Activated CD4-positive, alpha-beta memory T cell treated with anti-CD3 and anti-CD28 coated beads, Interleukin-2, amount 10 ng/mL, durations not matched to agents 7 days and 5 days (primary cell): ENCODE data around the gene NUDT16. TPM values are rescaled to one million over a fixed set of nuclear protein-coding genes. Genes with fewer than 3 reads are reported as not detected.
A peak's percentile ranks its signal among the peaks of the same experiment; 100 is the strongest.

Source experiments
- CTCF ChIA-PET: fragments of 350-600 bp; sonication (Branson Sonifier 250); formaldehyde crosslinking; loops from one replicate; lab custom pipeline; 2021; ENCODE audit warnings: antibody characterized with exemption, inconsistent platforms; lab: Charles Lee
- POLR2A ChIA-PET: fragments of 350-600 bp; sonication (Branson Sonifier 250); formaldehyde crosslinking; loops from one replicate; lab custom pipeline; 2021; ENCODE audit warnings: antibody characterized with exemption; lab: Charles Lee
- DNase-seq: peaks from one replicate; pipeline ENCODE4 v3.0.0-alpha.2; 2020
- H3K27ac Mint-ChIP-seq: one replicate; pipeline ENCODE4 v1.8.0; 2021; ENCODE audit warnings: mild to moderate bottlenecking, mixed read lengths
- H3K27me3 Mint-ChIP-seq: one replicate; pipeline ENCODE4 v1.8.0; 2021; ENCODE audit warnings: mixed read lengths
- H3K36me3 Mint-ChIP-seq: one replicate; pipeline ENCODE4 v1.8.0; 2021; ENCODE audit warnings: low read depth, mixed read lengths
- H3K4me1 Mint-ChIP-seq: one replicate; pipeline ENCODE4 v1.8.0; 2021; ENCODE audit warnings: mixed read lengths
- H3K4me3 Mint-ChIP-seq: one replicate; pipeline ENCODE4 v1.8.0; 2021; ENCODE audit warnings: mild to moderate bottlenecking, mixed read lengths
- H3K9me3 Mint-ChIP-seq: one replicate; pipeline ENCODE4 v1.8.0; 2021; ENCODE audit warnings: mixed read lengths
- total RNA-seq, 2 experiments: library from RNA; stranded (reverse); gene quantifications; one replicate each; pipeline ENCODE4 v1.2.3, GENCODE V29; 2021

NUDT16 gene
- total RNA-seq, result 10 to 100 TPM; 12.3 to 12.4 TPM

DNA sequence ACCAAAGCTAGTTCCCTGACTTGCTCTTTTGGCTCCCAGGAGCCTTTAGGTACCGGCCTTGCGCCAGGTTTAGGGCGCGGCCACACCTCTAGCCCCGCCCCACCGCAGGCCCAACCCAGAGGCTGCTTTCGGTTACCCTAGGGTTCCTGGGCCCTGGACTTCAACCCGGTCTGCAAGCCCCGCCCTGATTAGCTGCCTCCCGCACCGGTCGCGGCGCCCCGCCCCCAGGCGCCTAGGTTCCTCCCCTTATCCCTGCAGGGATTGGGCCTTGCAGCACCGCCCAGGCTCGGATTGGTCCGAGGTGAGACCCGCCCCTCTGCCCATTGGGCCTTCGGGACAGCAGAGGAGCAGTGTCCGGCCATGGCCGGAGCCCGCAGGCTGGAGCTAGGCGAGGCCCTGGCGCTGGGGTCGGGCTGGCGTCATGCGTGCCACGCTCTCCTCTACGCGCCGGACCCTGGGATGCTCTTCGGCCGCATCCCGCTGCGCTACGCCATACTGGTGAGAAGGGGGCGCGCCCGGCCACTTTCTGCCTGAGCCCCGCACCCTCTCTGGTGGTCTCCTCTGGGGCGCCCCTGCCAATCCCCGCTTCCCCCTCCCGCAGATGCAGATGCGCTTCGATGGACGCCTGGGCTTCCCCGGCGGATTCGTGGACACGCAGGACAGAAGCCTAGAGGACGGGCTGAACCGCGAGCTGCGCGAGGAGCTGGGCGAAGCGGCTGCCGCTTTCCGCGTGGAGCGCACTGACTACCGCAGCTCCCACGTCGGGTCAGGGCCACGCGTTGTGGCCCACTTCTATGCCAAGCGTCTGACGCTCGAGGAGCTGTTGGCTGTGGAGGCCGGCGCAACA is at the start of gene NUDT16:
Gene NUDT16 (plus strand): TSS at position 330 of the 847 bp plus-strand sequence. CDS start 31 bp downstream, at position 361.
- Mint-ChIP-seq H3K4me1 (peaks cover 45% of the 10 kb centered on the region), H3K27me3 (no peaks in the 10 kb centered on the region), H3K36me3 (peaks cover 35% of the 10 kb centered on the region), H3K4me3 (peak within 1 kb of the TSS; percentile 96), H3K27ac (peak within 1 kb of the TSS; percentile 93), H3K9me3 (no peaks in the 10 kb centered on the region)
- peak; percentile 99 for DNase-seq
- CTCF ChIA-PET, result interaction anchor here (0.6 to 1.5 kb wide), 5 partner anchors 110 to 356 kb away, joined by 3 to 5 read pairs (median 4); partner anchors contain the start of genes ASTE1 and NEK11
- POLR2A ChIA-PET, result interaction anchor here (0.8 to 3.1 kb wide), 16 partner anchors 10 to 1202 kb away, joined by 3 to 12 read pairs (median 3); partner anchors contain the start of genes ASTE1, ATP2C1 and NEK11

DNA sequence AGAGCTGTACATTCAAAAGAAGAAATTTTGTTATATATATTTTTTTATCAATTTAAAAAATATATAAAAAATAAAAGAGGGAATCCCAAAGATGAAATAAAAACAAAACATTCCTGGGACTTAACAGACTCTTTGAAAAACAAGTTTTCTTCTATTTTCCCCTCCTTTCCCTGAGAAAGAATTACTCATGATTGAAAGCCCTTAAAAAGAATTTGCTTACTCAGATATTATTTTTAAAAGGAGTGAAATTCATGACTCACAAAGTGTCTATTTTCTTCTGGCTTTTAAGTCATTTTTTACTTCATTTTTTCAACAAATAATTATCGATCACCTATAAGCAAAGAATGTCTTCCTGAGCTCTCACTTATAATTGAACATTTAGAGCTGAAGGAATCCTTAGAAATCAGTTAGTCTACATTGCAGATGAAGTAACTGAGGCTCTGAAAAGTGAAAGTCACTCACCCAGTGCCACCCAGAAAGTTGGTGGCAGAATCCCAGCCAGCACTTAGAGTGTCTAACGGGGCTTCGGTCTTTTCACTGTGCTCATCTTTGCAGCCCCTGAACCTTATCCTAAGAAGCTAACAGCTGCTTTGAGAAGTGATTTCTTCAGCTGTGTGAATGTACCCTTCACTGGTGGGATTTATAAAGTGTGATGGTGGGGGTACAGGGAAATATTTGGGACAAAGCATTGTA is 42.5 kb upstream of the NUDT16 start:
- Mint-ChIP-seq H3K4me3 (no peak overlapping the region), H3K27me3 (no peaks in the 10 kb centered on the region), H3K4me1 (no peaks in the 10 kb centered on the region), H3K36me3 (no peaks in the 10 kb centered on the region), H3K27ac (no peak overlapping the region), H3K9me3 (no peaks in the 10 kb centered on the region)
- POLR2A ChIA-PET, result no interaction called here
- CTCF ChIA-PET, result no interaction called here
- DNase-seq, result no peak

- ChIA-PET POLR2A (no interaction called here), CTCF (no interaction called here)
- Mint-ChIP-seq H3K4me3 (no peak overlapping the region), H3K4me1 (no peaks in the 10 kb centered on the region), H3K27me3 (no peaks in the 10 kb centered on the region), H3K9me3 (no peaks in the 10 kb centered on the region), H3K27ac (no peak overlapping the region), H3K36me3 (no peaks in the 10 kb centered on the region)
- no peak for DNase-seq
These were observed 39.8 kb upstream of the NUDT16 start for GRCh38 chr3:131341761-131342160.

- no peaks in the 10 kb centered on the region for H3K9me3 Mint-ChIP-seq
- no peak overlapping the region for H3K4me3 Mint-ChIP-seq
These were observed 32.7 kb upstream of the NUDT16 start for GRCh38 chr3:131348911-131349310.

DNA sequence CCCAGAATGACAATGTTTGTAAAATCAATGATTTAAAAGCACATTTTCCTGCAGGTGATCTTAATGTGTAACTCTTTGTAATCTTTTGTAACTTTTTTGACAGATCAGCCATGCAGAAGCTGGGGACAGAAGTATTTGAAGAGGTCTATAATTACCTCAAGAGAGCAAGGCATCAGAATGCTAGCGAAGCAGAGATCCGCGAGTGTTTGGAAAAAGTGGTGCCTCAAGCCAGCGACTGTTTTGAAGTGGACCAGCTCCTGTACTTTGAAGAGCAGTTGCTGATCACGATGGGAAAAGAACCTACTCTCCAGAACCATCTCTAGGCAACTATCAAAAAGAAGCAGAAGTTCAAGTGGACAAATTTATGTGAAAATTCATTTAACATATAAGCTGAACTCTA is 32.1 kb upstream of the NUDT16 start:
- H3K4me3 Mint-ChIP-seq, result no peak overlapping the region
- no peaks in the 10 kb centered on the region for H3K36me3 Mint-ChIP-seq
- H3K4me1 Mint-ChIP-seq, result no peaks in the 10 kb centered on the region
- no peaks in the 10 kb centered on the region for H3K27me3 Mint-ChIP-seq
- ChIA-PET POLR2A (no interaction called here), CTCF (interaction anchor here (1.2 kb wide), 1 partner anchor 316 kb away, joined by 3 read pairs; no protein-coding TSS in a partner anchor)
- DNase-seq, result no peak
- no peaks in the 10 kb centered on the region for H3K9me3 Mint-ChIP-seq
- H3K27ac Mint-ChIP-seq, result no peak overlapping the region

More at GRCh38 chr3:131348911-131349310, 32.7 kb upstream of the NUDT16 start:
- Mint-ChIP-seq H3K27me3 (no peaks in the 10 kb centered on the region), H3K27ac (no peak overlapping the region), H3K4me1 (no peaks in the 10 kb centered on the region), H3K36me3 (no peaks in the 10 kb centered on the region)
- ChIA-PET POLR2A (no interaction called here), CTCF (no interaction called here)
- DNase-seq, result no peak

DNA sequence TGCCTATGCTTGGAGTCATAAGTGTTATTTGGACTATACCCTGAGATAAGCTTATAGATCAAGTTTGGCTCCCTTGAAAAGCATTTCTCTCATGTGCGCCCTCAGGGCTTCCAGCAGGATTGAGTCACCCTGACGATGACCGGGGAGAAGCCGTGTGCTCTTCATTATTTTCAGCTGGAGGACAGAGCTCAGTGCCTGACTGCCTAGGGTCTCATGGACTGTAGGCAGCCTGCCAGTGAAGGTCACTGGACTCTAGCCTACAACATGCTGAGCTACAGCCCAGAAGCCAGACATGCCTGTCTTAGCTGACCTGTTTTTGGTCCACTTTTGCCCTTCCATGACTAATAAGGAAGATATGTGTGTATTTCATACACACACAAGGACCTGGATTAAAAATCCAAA is 31.6 kb upstream of the NUDT16 start:
- Mint-ChIP-seq H3K4me3 (no peak overlapping the region), H3K36me3 (no peaks in the 10 kb centered on the region), H3K4me1 (no peaks in the 10 kb centered on the region), H3K9me3 (no peaks in the 10 kb centered on the region), H3K27me3 (no peaks in the 10 kb centered on the region), H3K27ac (no peak overlapping the region)
- ChIA-PET CTCF (interaction anchor here (1.2 kb wide), 1 partner anchor 317 kb away, joined by 3 read pairs; no protein-coding TSS in a partner anchor), POLR2A (no interaction called here)
- no peak for DNase-seq

GRCh38 chr3:131350506-131350905 is 31.1 kb upstream of the NUDT16 start:
- Mint-ChIP-seq H3K27me3 (no peaks in the 10 kb centered on the region), H3K36me3 (no peaks in the 10 kb centered on the region), H3K4me3 (no peak overlapping the region), H3K4me1 (no peaks in the 10 kb centered on the region), H3K9me3 (no peaks in the 10 kb centered on the region), H3K27ac (no peak overlapping the region)
- no peak for DNase-seq
- POLR2A ChIA-PET, result no interaction called here
- CTCF ChIA-PET, result interaction anchor here (1.2 kb wide), 1 partner anchor 317 kb away, joined by 3 read pairs; no protein-coding TSS in a partner anchor

- ChIA-PET POLR2A (interaction anchor here (0.8 to 1.4 kb wide), 2 partner anchors 13 to 42 kb away, joined by 3 read pairs; no protein-coding TSS in a partner anchor), CTCF (no interaction called here)
- no peak for DNase-seq
- H3K36me3 Mint-ChIP-seq, result no peaks in the 10 kb centered on the region
- no peak overlapping the region for H3K4me3 Mint-ChIP-seq
- H3K9me3 Mint-ChIP-seq, result no peaks in the 10 kb centered on the region
- H3K27me3 Mint-ChIP-seq, result peaks cover 3% of the 10 kb centered on the region
- H3K4me1 Mint-ChIP-seq, result no peaks in the 10 kb centered on the region
- no peak overlapping the region for H3K27ac Mint-ChIP-seq
These were observed 28.3 kb upstream of the NUDT16 start for GRCh38 chr3:131353016-131353877.

DNA sequence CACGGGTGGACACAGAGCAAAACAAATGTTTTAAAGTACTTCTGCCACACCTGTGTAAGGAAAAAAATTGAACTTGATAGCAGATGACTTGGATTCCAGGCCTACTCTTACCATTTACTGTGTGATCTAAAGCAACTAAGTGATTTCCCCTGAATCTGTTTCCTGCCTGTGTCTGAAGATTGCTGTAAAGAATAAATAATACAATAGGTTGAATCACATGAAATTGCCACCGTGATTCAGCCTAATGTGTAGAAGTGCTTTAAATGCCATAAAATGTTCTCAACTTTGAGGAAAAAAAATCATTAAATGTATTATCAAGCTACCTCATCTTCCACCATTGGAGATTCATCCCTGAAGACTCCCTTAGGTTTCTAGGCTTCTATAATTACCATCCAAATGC is 27.6 kb upstream of the NUDT16 start:
- H3K36me3 Mint-ChIP-seq, result no peaks in the 10 kb centered on the region
- ChIA-PET CTCF (no interaction called here), POLR2A (interaction anchor here (0.8 kb wide), 1 partner anchor 13 kb away, joined by 3 read pairs; no protein-coding TSS in a partner anchor)
- no peaks in the 10 kb centered on the region for H3K4me1 Mint-ChIP-seq
- no peak overlapping the region for H3K4me3 Mint-ChIP-seq
- H3K9me3 Mint-ChIP-seq, result no peaks in the 10 kb centered on the region
- H3K27ac Mint-ChIP-seq, result no peak overlapping the region
- DNase-seq, result no peak
- peaks cover 3% of the 10 kb centered on the region for H3K27me3 Mint-ChIP-seq

DNA sequence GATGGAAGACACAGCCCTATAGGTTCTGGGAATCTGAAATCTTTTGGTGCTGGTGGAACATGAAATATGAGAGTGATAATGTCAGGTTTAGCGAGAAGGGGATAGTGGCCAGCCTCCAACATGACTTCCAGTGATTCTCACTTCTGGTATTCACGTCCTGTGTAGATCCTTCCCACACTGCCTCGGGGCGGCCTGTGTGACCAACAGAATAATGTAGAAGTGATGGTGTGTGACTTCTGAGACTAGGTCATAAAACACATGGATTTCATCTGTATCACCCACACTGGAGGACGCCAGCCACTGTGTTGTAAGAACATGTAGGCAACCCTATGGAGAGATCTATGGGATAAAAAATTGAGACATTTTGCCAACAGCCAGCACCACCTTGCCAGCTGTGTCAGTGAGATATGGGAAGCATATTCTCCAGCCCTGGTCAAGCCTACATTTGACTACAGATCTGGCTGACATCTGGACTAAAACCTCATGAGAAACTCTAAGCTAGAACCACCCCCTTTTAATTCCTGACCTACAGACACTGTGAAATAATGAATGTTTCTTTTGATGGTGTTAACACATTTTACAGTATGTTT is 25.5 kb upstream of the NUDT16 start:
- Mint-ChIP-seq H3K27ac (no peak overlapping the region), H3K27me3 (peaks cover 3% of the 10 kb centered on the region), H3K9me3 (no peaks in the 10 kb centered on the region), H3K36me3 (no peaks in the 10 kb centered on the region), H3K4me3 (no peak overlapping the region), H3K4me1 (peaks cover 2% of the 10 kb centered on the region)
- ChIA-PET CTCF (no interaction called here), POLR2A (no interaction called here)
- no peak for DNase-seq

GRCh38 chr3:131357275-131357674 is 24.3 kb upstream of the NUDT16 start:
- CTCF ChIA-PET, result no interaction called here

DNA sequence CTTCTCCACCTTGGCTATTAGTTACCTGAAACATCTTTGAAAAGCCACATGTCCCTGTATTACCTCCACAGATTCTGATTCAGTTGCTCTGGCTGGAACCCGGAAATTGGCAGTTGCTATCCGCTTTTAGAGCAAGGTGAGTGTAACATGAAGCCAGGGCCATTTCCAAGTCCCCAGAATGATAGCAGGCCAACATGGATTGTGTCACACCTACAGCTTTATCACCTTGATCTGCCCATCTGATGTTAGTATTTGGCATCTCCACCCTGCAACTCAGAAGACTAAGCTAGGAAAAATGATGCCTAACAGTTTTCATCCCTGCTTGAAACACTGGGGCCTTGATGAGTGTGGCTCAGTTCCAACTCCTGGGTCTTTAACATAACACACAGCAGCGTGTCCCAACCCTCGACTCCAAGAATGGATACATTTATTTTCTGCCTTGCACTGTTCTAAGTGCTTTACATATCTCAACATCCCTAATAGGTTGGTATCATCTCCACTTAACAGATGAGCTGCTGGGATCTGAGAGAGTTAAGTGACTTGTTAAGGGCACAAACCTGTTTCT is 21.3 kb upstream of the NUDT16 start:
- ChIA-PET POLR2A (interaction anchor here (1.1 kb wide), 1 partner anchor 333 kb away, joined by 3 read pairs; the partner anchor contains the start of genes ASTE1 and NEK11), CTCF (no interaction called here)
- peaks cover 2% of the 10 kb centered on the region for H3K36me3 Mint-ChIP-seq
- H3K27ac Mint-ChIP-seq, result no peak overlapping the region
- H3K4me3 Mint-ChIP-seq, result no peak overlapping the region
- DNase-seq, result no peak
- H3K4me1 Mint-ChIP-seq, result peaks cover 16% of the 10 kb centered on the region
- no peaks in the 10 kb centered on the region for H3K9me3 Mint-ChIP-seq
- peaks cover 24% of the 10 kb centered on the region for H3K27me3 Mint-ChIP-seq

More at GRCh38 chr3:131357275-131357674, 24.3 kb upstream of the NUDT16 start:
- H3K4me3 Mint-ChIP-seq, result no peak overlapping the region
- H3K4me1 Mint-ChIP-seq, result peaks cover 12% of the 10 kb centered on the region
- peaks cover 6% of the 10 kb centered on the region for H3K27me3 Mint-ChIP-seq
- H3K27ac Mint-ChIP-seq, result no peak overlapping the region
- POLR2A ChIA-PET, result no interaction called here
- no peaks in the 10 kb centered on the region for H3K9me3 Mint-ChIP-seq
- H3K36me3 Mint-ChIP-seq, result no peaks in the 10 kb centered on the region
- DNase-seq, result no peak
